Stimulated activated CD8-positive, alpha-beta memory T cell treated with anti-CD3 and anti-CD28 coated beads, Interleukin-4, amount 100 ng/mL, for 4 hours (primary cell): ENCODE results near the gene NFAT5.
"Not testable (repeated sequence)": the region's sequence is repeated elsewhere in the genome, so short reads cannot be mapped to it uniquely, and the experiment has no call there.

Experiments
- DNase-seq, 2 donors: peaks; one replicate each; pipeline ENCODE4 v3.0.0-alpha.2; 2020; ENCODE audit warnings: low read depth in 2 of 2, low spot score in 1 of 2

NFAT5 gene

DNA sequence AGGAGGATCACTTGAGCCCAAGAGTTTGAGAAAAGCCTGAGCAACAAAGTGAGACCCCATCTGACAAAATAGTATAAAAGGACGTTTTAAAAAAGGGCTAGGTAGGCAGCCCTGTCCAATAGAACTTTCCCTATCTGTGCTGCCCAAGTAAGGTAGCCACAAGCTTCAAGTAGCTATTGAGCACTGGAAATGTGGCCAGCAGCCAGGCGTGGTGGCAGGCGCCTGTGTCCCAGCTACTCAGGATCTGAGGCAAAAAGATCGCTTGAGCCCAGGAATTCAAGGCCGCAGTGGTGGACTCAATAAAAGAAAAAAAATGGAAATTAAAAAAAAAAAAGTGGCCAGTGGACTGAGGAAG is 162.1 kb downstream of the NFAT5 start:
- DNase-seq: no peak

GRCh38 chr16:69729030-69729429 is 163.3 kb downstream of the NFAT5 start:
- not testable (repeated sequence) for DNase-seq

- DNase-seq: not testable (repeated sequence)
Observed at GRCh38 chr16:69731280-69731679, 165.5 kb downstream of the NFAT5 start.

- DNase-seq: no peak
Observed at GRCh38 chr16:69732101-69732500, 166.3 kb downstream of the NFAT5 start.

DNA sequence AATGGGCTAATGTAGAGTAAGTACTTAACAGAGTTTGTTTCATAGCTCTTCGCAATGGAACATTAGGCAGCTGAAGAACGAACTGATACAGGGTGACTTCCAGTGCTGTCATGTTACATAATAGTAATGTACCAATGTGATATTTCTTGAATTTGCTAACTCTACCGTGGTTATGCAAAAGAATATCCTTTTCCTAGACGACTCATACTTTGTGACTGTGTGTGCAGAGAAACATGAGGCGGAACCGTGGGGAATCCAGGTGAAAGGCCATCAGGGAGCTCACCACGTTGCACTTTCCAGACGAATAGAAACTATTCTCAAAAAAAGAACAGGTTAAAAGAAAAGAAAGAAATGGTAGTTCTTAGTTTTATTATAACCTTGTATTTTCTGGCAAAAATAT is 175.8 kb downstream of the NFAT5 start:
- no peak for DNase-seq

GRCh38 chr16:69741951-69742904 is 176.5 kb downstream of the NFAT5 start:
- DNase-seq: no peak

- no peak for DNase-seq
Observed at GRCh38 chr16:69744363-69745231, 178.8 kb downstream of the NFAT5 start.

DNA sequence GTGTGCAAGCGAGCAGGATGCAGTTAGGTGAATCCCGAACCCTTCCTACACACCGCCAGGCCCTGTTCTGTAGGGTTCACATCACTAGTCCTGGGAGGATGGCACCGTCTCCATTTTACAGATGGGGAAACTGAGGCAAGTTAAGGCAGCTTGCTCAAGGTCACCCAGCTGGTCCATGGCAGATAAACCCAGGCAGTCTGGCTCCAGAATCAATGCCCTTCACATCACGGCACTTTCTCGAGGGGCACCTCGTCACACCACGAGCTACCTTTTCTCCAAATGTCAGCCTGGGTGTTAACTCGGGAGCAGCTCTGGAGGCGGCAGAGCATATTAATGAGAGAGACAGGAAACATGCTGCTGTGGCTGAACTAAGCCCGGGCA is 179.5 kb downstream of the NFAT5 start:
- DNase-seq: no peak

DNA sequence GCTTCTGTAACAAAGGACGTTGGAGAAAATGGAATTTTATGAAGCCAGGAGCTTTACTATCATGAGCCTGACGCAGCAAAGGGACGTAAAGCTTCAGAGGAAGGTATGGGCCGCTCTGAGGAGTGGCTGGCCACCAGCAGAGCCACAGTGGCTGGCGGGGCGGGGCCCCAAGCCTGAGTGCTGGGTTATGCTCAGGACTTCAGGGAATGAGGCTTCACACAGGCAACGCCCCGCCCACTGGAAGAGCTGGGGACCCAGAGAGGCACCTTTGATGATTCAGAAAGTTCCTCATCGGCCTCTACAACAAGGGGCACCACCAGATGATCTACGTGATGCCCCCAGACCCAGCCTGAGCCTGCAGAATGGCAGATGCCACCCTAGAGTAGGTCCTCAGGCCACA is 180.2 kb downstream of the NFAT5 start:
- DNase-seq: no peak

DNA sequence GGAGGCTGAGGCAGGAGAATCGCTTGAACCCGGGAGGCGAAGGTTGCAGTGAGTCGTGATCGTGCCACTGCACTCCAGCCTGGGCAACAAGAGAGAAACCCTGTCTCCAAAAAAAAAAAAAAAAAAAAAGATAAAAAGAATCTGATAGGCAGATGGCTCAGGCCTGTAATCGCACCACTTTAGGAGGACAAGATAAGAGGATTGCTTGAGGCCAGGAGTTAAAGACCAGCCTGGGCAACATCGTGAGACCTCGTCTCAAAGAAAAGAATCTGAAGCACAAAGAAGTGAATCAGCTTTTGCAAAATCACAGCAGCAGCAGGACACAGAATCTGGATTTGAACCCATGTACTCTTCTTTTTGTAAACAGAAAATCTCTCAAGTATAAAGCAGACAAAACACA is 181.3 kb downstream of the NFAT5 start:
- DNase-seq: no peak

GRCh38 chr16:69748694-69749345 is 183.1 kb downstream of the NFAT5 start:
- no peak for DNase-seq

DNA sequence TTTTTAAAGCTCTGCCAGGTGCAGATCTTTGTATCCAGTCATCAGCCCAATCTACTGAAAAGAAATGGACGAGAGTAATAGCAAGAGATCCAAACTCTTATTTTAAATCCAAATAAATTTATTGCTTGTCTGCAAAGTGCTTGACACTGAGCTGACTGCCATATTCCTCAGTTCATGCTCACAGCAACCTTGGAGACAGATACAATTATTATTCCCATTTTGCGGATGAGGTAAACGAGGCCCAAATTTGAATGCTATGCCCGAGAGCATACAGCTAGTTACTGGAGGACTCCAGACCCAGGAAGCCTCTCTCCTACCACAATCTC is 188.3 kb downstream of the NFAT5 start:
- DNase-seq: no peak
